Ishikawa (cell line): Measurements from ENCODE around the gene OR2J2.
"Not testable (repeated sequence)": the region's sequence is repeated elsewhere in the genome, so short reads cannot be mapped to it uniquely, and the experiment has no call there.

Source experiments
- CEBPB ChIP-seq: IDR thresholded peaks from 2 replicates; pipeline ENCODE4 v1.6.1; 2012
- CREB1 ChIP-seq: IDR thresholded peaks from 2 replicates; pipeline ENCODE4 v1.6.1; 2012; ENCODE audit warnings: low read depth
- EGR1 ChIP-seq: IDR thresholded peaks from 2 replicates; pipeline ENCODE4 v1.6.1; 2012
- EP300 ChIP-seq: IDR thresholded peaks from 2 replicates; pipeline ENCODE4 v1.6.1; 2012; ENCODE audit warnings: borderline replicate concordance
- FOXM1 ChIP-seq: IDR thresholded peaks from 2 replicates; pipeline ENCODE4 v1.6.1; 2012; ENCODE audit warnings: low read depth, borderline replicate concordance
- MAX ChIP-seq: IDR thresholded peaks from 2 replicates; pipeline ENCODE4 v1.6.1; 2012
- NFIC ChIP-seq: IDR thresholded peaks from 2 replicates; pipeline ENCODE4 v1.6.1; 2012
- RAD21 ChIP-seq: IDR thresholded peaks from 2 replicates; pipeline ENCODE4 v1.6.1; 2012; ENCODE audit warnings: low read depth
- TAF1 ChIP-seq: IDR thresholded peaks from 2 replicates; pipeline ENCODE4 v1.6.1; 2012; ENCODE audit warnings: low read depth, mild to moderate bottlenecking
- TCF12 ChIP-seq: IDR thresholded peaks from 2 replicates; pipeline ENCODE4 v1.6.1; 2012; ENCODE audit warnings: low read depth
- TEAD4 ChIP-seq: IDR thresholded peaks from 2 replicates; pipeline ENCODE4 v1.6.1; 2012
- YY1 ChIP-seq: IDR thresholded peaks from 2 replicates; pipeline ENCODE4 v1.6.1; 2012; ENCODE audit warnings: low read depth
- ZBTB7A ChIP-seq: IDR thresholded peaks from 2 replicates; pipeline ENCODE4 v1.6.1; 2012; ENCODE audit warnings: low read depth
- TF ChIP-seq, protein P1 (sequence below): IDR thresholded peaks from 2 replicates; pipeline ENCODE4 v1.6.1; 2012
- TF ChIP-seq, protein P2 (sequence below): IDR thresholded peaks from 2 replicates; pipeline ENCODE4 v1.6.1; 2012; ENCODE audit warnings: low read depth, mild to moderate bottlenecking

Gene OR2J2

DNA sequence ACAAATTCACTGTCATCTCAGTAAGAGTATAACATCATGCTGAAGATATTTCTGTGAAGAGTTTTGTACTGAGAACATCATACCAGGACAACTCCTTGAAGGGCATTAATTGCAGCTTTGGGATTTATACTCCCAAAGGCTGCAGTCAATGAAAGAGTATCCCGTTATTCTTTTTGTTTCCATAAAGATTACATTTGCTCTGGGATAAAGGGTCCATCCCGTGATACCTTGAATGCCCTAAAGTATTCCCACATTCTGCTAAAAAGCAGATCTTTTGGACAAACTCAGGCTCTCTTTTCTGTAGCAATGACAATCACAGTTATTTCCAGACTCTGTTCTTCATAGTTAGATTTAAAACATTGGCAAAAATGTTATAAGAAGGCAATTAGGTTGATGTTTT lies at the start of gene OR2J2:
Gene OR2J2, plus strand, starts transcription at position 301 of the 400 bp plus-strand sequence. CDS start 2,729 bp downstream, outside the sequence.
- TF ChIP-seq CREB1, ZBTB7A, RAD21: not testable (repeated sequence)

- TF ChIP-seq YY1 (no peak), EGR1 (no peak), TCF12 (no peak), CEBPB (no peak), MAX (no peak), NFIC (no peak), FOXM1 (no peak), CREB1 (no peak), ZBTB7A (no peak), EP300 (no peak), TEAD4 (no peak), TAF1 (no peak)
- TF ChIP-seq, protein P1, sequence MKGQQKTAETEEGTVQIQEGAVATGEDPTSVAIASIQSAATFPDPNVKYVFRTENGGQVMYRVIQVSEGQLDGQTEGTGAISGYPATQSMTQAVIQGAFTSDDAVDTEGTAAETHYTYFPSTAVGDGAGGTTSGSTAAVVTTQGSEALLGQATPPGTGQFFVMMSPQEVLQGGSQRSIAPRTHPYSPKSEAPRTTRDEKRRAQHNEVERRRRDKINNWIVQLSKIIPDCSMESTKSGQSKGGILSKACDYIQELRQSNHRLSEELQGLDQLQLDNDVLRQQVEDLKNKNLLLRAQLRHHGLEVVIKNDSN = no peak
Measured at GRCh38 chr6:29129326-29130012, 41.2 kb upstream of the OR2J2 start.

- no peak for TF ChIP-seq NFIC
- TF ChIP-seq TCF12 = no peak
- no peak for TF ChIP-seq EP300
- TF ChIP-seq EGR1 = no peak
- no peak for TF ChIP-seq TAF1
- TF ChIP-seq FOXM1 = no peak
- no peak for TF ChIP-seq YY1
- no peak for TF ChIP-seq TEAD4
- no peak for TF ChIP-seq ZBTB7A
- no peak for TF ChIP-seq MAX
- no peak for TF ChIP-seq RAD21
- no peak for TF ChIP-seq CREB1
Measured at GRCh38 chr6:29130644-29131043, 40.1 kb upstream of the OR2J2 start.

DNA sequence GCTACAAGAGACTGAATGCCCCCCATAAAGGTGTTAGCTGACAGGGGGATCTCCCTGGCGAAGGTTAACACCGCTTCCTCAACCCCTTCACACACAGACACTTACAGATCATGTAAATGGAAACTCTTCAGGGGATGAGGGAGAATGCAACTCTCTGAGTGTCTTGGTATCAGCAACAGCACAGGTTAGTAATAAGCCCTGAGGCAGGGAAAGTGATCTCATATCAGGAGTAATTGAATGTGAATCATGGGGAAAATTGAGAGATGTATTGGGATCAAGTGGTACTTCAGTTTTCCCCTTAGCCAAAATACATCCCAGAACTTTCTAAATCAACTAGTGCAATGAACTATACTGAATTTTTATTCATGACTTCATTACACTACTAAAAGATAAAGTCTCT lies 39.0 kb upstream of the OR2J2 start:
- TF ChIP-seq TAF1 (no peak), TCF12 (no peak), EP300 (no peak), CEBPB (no peak), TEAD4 (no peak), EGR1 (no peak), CREB1 (no peak), YY1 (no peak), ZBTB7A (no peak), FOXM1 (no peak), MAX (no peak)
- TF ChIP-seq, protein P2, sequence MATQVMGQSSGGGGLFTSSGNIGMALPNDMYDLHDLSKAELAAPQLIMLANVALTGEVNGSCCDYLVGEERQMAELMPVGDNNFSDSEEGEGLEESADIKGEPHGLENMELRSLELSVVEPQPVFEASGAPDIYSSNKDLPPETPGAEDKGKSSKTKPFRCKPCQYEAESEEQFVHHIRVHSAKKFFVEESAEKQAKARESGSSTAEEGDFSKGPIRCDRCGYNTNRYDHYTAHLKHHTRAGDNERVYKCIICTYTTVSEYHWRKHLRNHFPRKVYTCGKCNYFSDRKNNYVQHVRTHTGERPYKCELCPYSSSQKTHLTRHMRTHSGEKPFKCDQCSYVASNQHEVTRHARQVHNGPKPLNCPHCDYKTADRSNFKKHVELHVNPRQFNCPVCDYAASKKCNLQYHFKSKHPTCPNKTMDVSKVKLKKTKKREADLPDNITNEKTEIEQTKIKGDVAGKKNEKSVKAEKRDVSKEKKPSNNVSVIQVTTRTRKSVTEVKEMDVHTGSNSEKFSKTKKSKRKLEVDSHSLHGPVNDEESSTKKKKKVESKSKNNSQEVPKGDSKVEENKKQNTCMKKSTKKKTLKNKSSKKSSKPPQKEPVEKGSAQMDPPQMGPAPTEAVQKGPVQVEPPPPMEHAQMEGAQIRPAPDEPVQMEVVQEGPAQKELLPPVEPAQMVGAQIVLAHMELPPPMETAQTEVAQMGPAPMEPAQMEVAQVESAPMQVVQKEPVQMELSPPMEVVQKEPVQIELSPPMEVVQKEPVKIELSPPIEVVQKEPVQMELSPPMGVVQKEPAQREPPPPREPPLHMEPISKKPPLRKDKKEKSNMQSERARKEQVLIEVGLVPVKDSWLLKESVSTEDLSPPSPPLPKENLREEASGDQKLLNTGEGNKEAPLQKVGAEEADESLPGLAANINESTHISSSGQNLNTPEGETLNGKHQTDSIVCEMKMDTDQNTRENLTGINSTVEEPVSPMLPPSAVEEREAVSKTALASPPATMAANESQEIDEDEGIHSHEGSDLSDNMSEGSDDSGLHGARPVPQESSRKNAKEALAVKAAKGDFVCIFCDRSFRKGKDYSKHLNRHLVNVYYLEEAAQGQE = no peak
- TF ChIP-seq, protein P1 = no peak

DNA sequence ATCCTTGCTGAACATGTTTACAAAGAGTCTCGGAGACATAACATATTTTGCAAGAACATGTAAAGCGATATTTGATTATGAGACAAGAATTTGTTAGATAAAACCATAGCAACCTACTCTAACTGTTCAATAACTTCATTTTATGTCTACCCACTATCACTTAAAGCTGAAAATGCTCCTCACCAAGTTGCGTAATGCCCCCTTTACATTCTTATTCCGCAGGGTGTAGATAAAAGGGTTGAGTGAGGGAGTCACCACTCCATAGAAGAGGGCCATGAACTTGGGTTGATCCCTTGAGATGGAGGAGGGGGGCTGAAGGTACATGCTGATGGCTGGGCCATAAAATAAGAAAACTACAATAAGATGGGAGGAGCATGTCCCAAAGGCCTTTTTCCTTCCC lies 33.0 kb upstream of the OR2J2 start:
- no peak for TF ChIP-seq YY1
- TF ChIP-seq, protein P2 = no peak
- no peak for TF ChIP-seq TCF12
- TF ChIP-seq EGR1 = no peak
- TF ChIP-seq CREB1 = no peak
- TF ChIP-seq, protein P1 = no peak
- no peak for TF ChIP-seq FOXM1
- no peak for TF ChIP-seq NFIC
- no peak; the same call in 1 of the 2 replicates for TF ChIP-seq CEBPB
- TF ChIP-seq EP300 = no peak
- no peak for TF ChIP-seq ZBTB7A
- TF ChIP-seq MAX = no peak
- no peak for TF ChIP-seq TEAD4
- TF ChIP-seq TAF1 = no peak
- TF ChIP-seq RAD21 = no peak
